Prostate gland (tissue), 2 donors: ENCODE results near the gene MLC1. TPM values are rescaled to one million over a fixed set of nuclear protein-coding genes. Genes with fewer than 3 reads are reported as not detected.

Experiments used
- DNase-seq: peaks from one replicate; pipeline ENCODE4 v3.0.0-alpha.2; 2019; ENCODE audit warnings: low spot score
- H3K27ac ChIP-seq, 2 donors: fragments of 200-600 bp; sonication (generic); 2 replicates each; pipeline ENCODE4 v1.5.1; 2017 to 2019
- H3K27me3 ChIP-seq: fragments of 200-600 bp; sonication (generic); replicated peaks from 2 replicates; pipeline ENCODE4 v1.5.1; 2019; ENCODE audit not compliant: insufficient read depth
- H3K36me3 ChIP-seq, 2 donors: fragments of 200-600 bp; sonication (generic); 1 replicate in 1 of 2; 2 replicates in 1 of 2; pipeline versions ENCODE4 v1.5.1 to v1.8.1; 2017 to 2019
- H3K4me1 ChIP-seq: fragments of 200-600 bp; sonication (generic); replicated peaks from 2 replicates; pipeline ENCODE4 v1.5.1; 2019
- H3K4me3 ChIP-seq, 2 donors: fragments of 200-600 bp; sonication (generic); 2 replicates each; pipeline ENCODE4 v1.5.1; 2017 to 2019
- H3K9me3 ChIP-seq: fragments of 200-600 bp; sonication (generic); 2 replicates; pipeline ENCODE4 v1.5.1; 2017
- POLR2A ChIP-seq: fragments of 450-650 bp; IDR thresholded peaks from one replicate; pipeline ENCODE4 v1.6.1; 2016; ENCODE audit warnings: antibody characterized with exemption, mild to moderate bottlenecking
- POLR2AphosphoS5 ChIP-seq: sonication (generic); formaldehyde crosslinking; IDR thresholded peaks from one replicate; pipeline ENCODE4 v1.6.1; 2017; ENCODE audit warnings: antibody characterized with exemption
- WGBS: methylation state at CpG from one replicate; pipeline ENCODE4 v1.1.5; 2018; 5-methylcytosine and 5-hydroxymethylcytosine counted together
- intact Hi-C: fragments of 100-400 bp; cut with DNase I; formaldehyde crosslinking; loops from one replicate; pipeline ENCODE4 v1.14.2; 2022
- total RNA-seq, 2 donors: library from RNA; depleted of rRNA; stranded (reverse); fragments of >200 nt; gene quantifications; one replicate each; pipeline ENCODE4 v1.1.0, GENCODE V29; 2016
- TF ChIP-seq, protein P1 (sequence below), 4 experiments: fragments of 200-600 bp in 2 of 4; fragments of 450-650 bp in 2 of 4; sonication (generic) in 2 of 4; IDR thresholded peaks; 1 replicate in 3 of 4; 2 replicates in 1 of 4; pipeline ENCODE4 v1.5.1; 2016 to 2019; ENCODE audit warnings: antibody characterized with exemption in 4 of 4, mild to moderate bottlenecking in 2 of 4, moderate library complexity in 2 of 4

MLC1 gene
- total RNA-seq, 2 donors from 2014 or later, result 0.68 to 1.1 TPM

DNA sequence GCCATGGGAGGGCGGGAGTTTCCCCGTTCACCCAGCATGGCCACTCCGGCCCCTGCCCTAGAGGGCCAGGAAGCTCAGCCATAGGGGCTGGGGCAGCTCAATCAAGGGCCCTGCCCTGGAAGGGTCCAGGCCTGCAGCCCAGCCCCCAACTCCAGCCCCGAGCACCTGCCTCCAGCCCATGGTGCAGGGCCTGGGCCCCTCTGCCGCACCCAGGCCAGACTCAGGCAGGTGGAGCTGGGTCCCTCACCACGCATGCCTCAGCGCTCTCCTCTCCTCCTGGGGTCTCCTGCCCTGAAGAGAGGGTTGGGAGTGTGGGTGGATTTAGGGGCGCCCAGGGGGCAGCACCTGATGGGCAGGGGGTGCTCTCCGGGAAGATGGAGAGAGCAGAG lies 13.1 kb downstream of the MLC1 start:
- H3K27ac ChIP-seq, result no peak overlapping the region
- DNase-seq, result no peak
- 92% methylated on average over 8 of the region's 9 CpGs for WGBS
- H3K4me1 ChIP-seq, result no peaks in the 10 kb centered on the region
- TF ChIP-seq, protein P1, sequence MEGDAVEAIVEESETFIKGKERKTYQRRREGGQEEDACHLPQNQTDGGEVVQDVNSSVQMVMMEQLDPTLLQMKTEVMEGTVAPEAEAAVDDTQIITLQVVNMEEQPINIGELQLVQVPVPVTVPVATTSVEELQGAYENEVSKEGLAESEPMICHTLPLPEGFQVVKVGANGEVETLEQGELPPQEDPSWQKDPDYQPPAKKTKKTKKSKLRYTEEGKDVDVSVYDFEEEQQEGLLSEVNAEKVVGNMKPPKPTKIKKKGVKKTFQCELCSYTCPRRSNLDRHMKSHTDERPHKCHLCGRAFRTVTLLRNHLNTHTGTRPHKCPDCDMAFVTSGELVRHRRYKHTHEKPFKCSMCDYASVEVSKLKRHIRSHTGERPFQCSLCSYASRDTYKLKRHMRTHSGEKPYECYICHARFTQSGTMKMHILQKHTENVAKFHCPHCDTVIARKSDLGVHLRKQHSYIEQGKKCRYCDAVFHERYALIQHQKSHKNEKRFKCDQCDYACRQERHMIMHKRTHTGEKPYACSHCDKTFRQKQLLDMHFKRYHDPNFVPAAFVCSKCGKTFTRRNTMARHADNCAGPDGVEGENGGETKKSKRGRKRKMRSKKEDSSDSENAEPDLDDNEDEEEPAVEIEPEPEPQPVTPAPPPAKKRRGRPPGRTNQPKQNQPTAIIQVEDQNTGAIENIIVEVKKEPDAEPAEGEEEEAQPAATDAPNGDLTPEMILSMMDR (IDR thresholded peaks at IDR 0.05), result no peak
- TF ChIP-seq POLR2A (no peak), POLR2AphosphoS5 (no peak)
- H3K36me3 ChIP-seq, result no peaks in the 10 kb centered on the region
- no peaks in the 10 kb centered on the region for H3K27me3 ChIP-seq
- no peak overlapping the region for H3K4me3 ChIP-seq
- H3K9me3 ChIP-seq, result no peaks in the 10 kb centered on the region
- intact Hi-C loops, result no loop called here

DNA sequence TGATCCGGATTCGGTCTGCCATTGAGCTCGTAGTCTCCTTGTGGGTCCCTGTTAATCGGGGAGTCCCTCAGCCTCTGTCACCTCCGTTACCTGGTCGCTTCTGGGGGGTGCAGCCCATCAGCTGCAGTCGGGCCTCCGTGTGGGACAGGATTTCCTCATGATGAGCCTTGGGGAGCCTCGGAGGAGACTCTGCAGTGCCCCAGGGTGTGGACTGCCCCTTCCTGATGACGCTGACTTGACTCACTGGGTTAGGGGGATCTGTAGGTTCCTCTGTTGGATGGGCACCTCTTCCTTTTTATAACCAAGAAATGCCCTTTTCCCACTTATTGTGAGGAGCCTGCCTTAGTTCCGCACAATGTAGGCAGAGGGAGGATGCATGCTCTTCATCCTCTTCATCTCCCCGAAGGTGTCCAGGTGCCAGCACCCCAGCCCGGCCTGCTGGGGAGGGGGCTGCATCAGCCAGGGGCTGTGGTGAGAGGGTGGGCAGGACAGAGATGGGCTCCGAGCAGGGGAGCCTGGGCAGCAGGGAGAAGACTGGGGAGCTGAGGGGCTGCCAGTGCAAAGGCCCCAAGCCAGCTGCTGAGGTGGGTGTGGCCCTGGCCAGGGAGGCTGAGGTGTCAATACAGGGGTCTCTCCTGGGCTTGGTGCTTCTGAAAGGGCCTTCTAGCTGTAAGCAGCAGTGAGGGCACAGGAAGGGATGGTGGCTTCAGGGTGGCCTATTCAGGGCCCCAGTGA lies 13.6 kb downstream of the MLC1 start:
- no peak overlapping the region for H3K4me3 ChIP-seq
- 90% methylated on average over 14 of the region's 14 CpGs for WGBS
- intact Hi-C loops, result no loop called here
- H3K36me3 ChIP-seq, result no peaks in the 10 kb centered on the region
- DNase-seq, result no peak
- no peaks in the 10 kb centered on the region for H3K9me3 ChIP-seq
- H3K27ac ChIP-seq, result no peak overlapping the region
- H3K27me3 ChIP-seq, result no peaks in the 10 kb centered on the region
- no peak for TF ChIP-seq POLR2AphosphoS5
- TF ChIP-seq, protein P1 (IDR thresholded peaks at IDR 0.05), result no peak
- TF ChIP-seq POLR2A, result no peak
- H3K4me1 ChIP-seq, result no peaks in the 10 kb centered on the region

DNA sequence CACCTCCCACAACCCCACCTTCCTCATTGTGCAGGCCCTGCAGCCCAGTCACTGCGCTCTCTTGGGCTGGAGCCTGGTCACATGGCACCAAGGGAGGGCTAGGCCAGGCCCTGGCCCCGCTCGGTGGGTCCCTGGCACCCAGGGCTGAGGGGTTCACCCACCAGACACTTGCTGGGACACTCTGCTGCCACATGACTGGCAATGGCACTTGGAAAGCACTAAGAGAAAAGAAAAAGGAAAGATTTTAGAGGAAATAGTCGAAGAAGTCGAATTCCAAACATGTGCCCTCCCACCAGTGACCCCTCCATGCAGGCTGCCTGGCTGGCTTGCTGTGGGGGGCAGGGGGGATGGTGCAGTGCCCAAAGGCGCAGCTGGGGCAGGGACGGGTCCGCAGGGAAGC lies 14.9 kb downstream of the MLC1 start:
- no peaks in the 10 kb centered on the region for H3K9me3 ChIP-seq
- TF ChIP-seq, protein P1 (IDR thresholded peaks at IDR 0.05), result no peak
- TF ChIP-seq POLR2AphosphoS5 (no peak), POLR2A (no peak)
- 89% methylated on average over 8 of the region's 8 CpGs for WGBS
- no peak for DNase-seq
- no peaks in the 10 kb centered on the region for H3K27me3 ChIP-seq
- H3K4me1 ChIP-seq, result no peaks in the 10 kb centered on the region
- intact Hi-C loops, result no loop called here
- H3K36me3 ChIP-seq, result no peaks in the 10 kb centered on the region
- H3K27ac ChIP-seq, result no peak overlapping the region
- no peak overlapping the region for H3K4me3 ChIP-seq

DNA sequence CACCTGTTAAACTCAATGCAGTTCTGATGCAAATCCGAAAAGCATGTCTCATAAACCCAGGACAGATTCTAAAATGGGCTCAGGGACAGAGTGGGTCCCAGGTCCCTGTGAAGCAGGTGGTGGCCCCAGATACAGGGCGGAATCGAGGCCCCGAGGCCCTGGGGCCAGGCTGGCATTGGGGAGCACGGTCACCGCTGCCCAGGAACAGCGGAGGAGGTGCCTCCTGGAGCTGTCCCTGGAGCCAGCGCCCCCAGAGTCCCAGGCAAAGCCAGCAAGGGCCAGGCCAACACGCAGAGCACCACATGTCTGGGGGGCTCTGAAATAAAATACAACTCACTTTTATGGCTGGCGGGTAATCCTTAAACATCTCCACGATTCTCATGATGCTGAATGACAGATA lies 17.1 kb downstream of the MLC1 start:
- TF ChIP-seq, protein P1 (IDR thresholded peaks at IDR 0.05), result no peak
- no peak for TF ChIP-seq POLR2A
- TF ChIP-seq POLR2AphosphoS5, result no peak
- H3K4me1 ChIP-seq, result no peaks in the 10 kb centered on the region
- no peak overlapping the region for H3K27ac ChIP-seq
- H3K27me3 ChIP-seq, result no peaks in the 10 kb centered on the region
- 92% methylated on average over 11 of the region's 11 CpGs for WGBS
- H3K36me3 ChIP-seq, result no peaks in the 10 kb centered on the region
- H3K4me3 ChIP-seq, result no peak overlapping the region
- H3K9me3 ChIP-seq, result no peaks in the 10 kb centered on the region
- DNase-seq, result no peak
- intact Hi-C loops, result no loop called here

DNA sequence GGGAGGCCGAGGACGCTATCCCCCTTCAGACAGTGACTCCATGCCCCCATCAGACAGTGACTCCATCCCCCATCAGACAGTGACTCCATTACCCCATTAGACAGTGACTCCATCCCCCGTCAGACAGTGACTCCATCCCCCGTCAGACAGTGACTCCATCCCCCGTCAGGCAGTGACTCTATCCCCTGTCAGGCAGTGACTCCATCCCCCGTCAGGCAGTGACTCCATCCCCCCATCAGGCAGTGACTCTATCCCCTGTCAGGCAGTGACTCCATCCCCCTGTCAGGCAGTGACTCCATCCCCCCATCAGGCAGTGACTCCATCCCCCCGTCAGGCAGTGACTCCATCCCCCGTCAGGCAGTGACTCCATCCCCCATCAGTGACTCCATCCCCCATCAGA lies 18.0 kb downstream of the MLC1 start:
- intact Hi-C loops, result no loop called here
- Histone ChIP-seq H3K4me1 (no peaks in the 10 kb centered on the region), H3K9me3 (no peaks in the 10 kb centered on the region), H3K4me3 (no peak overlapping the region), H3K27me3 (no peaks in the 10 kb centered on the region), H3K27ac (no peak overlapping the region), H3K36me3 (no peaks in the 10 kb centered on the region)
- no peak for DNase-seq
- TF ChIP-seq, protein P1 (IDR thresholded peaks at IDR 0.05), result no peak
- TF ChIP-seq POLR2A (no peak), POLR2AphosphoS5 (no peak)
- 84% methylated on average over 5 of the region's 8 CpGs for whole genome bisulfite sequencing
